Measurements from ENCODE around the gene RRAS. TPM values are rescaled to one million over a fixed set of nuclear protein-coding genes. Genes with fewer than 3 reads are reported as not detected.

RRAS gene
- total RNA-seq, 1 donor from 2014 or later, result 28.6 TPM

GRCh38 chr19:49645995-49646394, 6.1 kb upstream of the RRAS start:
- H3K27ac Mint-ChIP-seq, result no peak overlapping the region

DNA sequence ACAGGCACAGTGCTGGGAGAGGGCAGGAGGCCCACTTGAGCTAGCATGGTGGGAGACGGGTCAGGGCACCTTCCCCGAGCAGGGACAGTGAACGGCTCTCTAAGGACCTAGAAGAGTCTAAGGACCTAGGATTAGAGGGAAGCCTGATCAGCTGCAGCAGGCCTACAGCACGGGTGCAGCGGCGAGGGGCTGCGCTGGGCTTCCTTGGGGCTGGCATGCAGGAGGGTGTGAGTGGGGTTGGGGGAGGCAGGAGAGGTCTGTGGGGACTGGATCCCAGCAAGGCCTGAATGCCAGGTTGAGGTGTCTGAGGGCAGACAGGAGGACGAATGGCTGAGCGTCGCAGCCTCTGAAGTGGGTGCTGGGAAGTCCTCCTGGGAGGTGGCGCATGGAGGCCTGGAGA, 5.6 kb upstream of the RRAS start:
- TF ChIP-seq CTCF (IDR thresholded peaks at IDR 0.05; ENCODE audit: unreplicated experiment), result no peak
- no peak overlapping the region for H3K4me3 Mint-ChIP-seq
- H3K27me3 Mint-ChIP-seq (ENCODE audit: low read depth), result no peaks in the 10 kb centered on the region
- no peaks in the 10 kb centered on the region for H3K9me3 Mint-ChIP-seq
- peak overlapping the region; percentile 43 for H3K27ac Mint-ChIP-seq
- peaks cover 31% of the 10 kb centered on the region for H3K4me1 Mint-ChIP-seq
- DNase-seq (ENCODE audit: low spot score in 2 of 2, unreplicated experiment in 2 of 2), result no peak
- peaks cover 9% of the 10 kb centered on the region for H3K36me3 Mint-ChIP-seq

More at GRCh38 chr19:49645995-49646394, 6.1 kb upstream of the RRAS start:
- Mint-ChIP-seq H3K4me1 (peaks cover 27% of the 10 kb centered on the region), H3K9me3 (no peaks in the 10 kb centered on the region), H3K27me3 (ENCODE audit: low read depth) (no peaks in the 10 kb centered on the region), H3K36me3 (peaks cover 10% of the 10 kb centered on the region), H3K4me3 (no peak overlapping the region)
- no peak for DNase-seq (ENCODE audit: low spot score in 2 of 2, unreplicated experiment in 2 of 2)
- TF ChIP-seq CTCF (IDR thresholded peaks at IDR 0.05; ENCODE audit: unreplicated experiment), result no peak

DNA sequence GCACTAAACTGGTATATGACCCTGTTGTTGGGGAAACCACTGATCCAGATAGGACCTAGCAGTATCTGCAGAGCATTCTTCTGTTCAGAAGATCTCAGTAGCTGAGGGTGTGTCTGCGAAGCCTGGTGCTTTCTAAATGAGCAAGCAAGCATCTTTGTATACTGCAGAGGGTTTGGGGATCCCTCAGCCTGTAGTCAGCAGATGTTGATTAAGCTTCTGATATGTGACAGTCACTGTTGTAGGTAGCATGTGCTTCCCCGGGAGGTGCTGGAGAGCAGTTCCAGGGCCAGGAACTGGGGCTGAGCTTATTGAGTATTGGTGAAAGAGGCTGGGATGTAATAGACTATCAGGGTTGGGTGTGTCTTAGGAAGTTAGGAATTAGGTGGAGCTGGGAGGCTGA, 3.5 kb upstream of the RRAS start:
- Mint-ChIP-seq H3K27me3 (ENCODE audit: low read depth) (no peaks in the 10 kb centered on the region), H3K27ac (peak overlapping the region; percentile 99), H3K4me3 (peak overlapping the region; percentile 97), H3K9me3 (no peaks in the 10 kb centered on the region), H3K4me1 (peaks cover 44% of the 10 kb centered on the region), H3K36me3 (peaks cover 9% of the 10 kb centered on the region)
- TF ChIP-seq CTCF (IDR thresholded peaks at IDR 0.05; ENCODE audit: unreplicated experiment), result no peak
- DNase-seq (ENCODE audit: low spot score in 2 of 2, unreplicated experiment in 2 of 2), result no peak

GRCh38 chr19:49642492-49643035, 2.6 kb upstream of the RRAS start:
- H3K27me3 Mint-ChIP-seq (ENCODE audit: low read depth), result no peaks in the 10 kb centered on the region
- no peak for TF ChIP-seq CTCF (IDR thresholded peaks at IDR 0.05; ENCODE audit: unreplicated experiment)
- H3K4me1 Mint-ChIP-seq, result peaks cover 52% of the 10 kb centered on the region
- H3K4me3 Mint-ChIP-seq, result peak overlapping the region; percentile 97
- peaks cover 9% of the 10 kb centered on the region for H3K36me3 Mint-ChIP-seq
- DNase-seq (ENCODE audit: low spot score in 2 of 2, unreplicated experiment in 2 of 2), result no peak
- no peaks in the 10 kb centered on the region for H3K9me3 Mint-ChIP-seq
- H3K27ac Mint-ChIP-seq, result peak overlapping the region; percentile 99

- Mint-ChIP-seq H3K4me3 (peak within 1 kb of the TSS; percentile 97), H3K9me3 (no peaks in the 10 kb centered on the region), H3K4me1 (peaks cover 54% of the 10 kb centered on the region)
Measured at GRCh38 chr19:49641688-49642491, 1.9 kb upstream of the RRAS start, which contains the start of gene SCAF1. Gene SCAF1, plus strand, starts transcription at chr19:49642209. Its CDS starts 2,818 bp downstream, at chr19:49645027.

More at GRCh38 chr19:49641688-49642491, 1.9 kb upstream of the RRAS start, which contains the start of gene SCAF1:
- H3K27me3 Mint-ChIP-seq (ENCODE audit: low read depth), result no peaks in the 10 kb centered on the region
- peaks cover 3% of the 10 kb centered on the region for H3K36me3 Mint-ChIP-seq
- DNase-seq (ENCODE audit: low spot score in 2 of 2, unreplicated experiment in 2 of 2), result peak; percentile 98
- TF ChIP-seq CTCF (IDR thresholded peaks at IDR 0.05; ENCODE audit: unreplicated experiment), result no peak
- peak within 1 kb of the TSS; percentile 100 for H3K27ac Mint-ChIP-seq
